Trophoblast cell (in vitro differentiated cells and primary cell): ENCODE data around the gene STKLD1.

ENCODE experiments used
- DNase-seq, 2 donors: peaks; one replicate each; pipeline ENCODE4 v3.0.0-alpha.2; 2016
- H2AFZ ChIP-seq: 2 replicates; pipeline ENCODE4 v1.6.1; 2013; ENCODE audit warnings: low read length, moderate library complexity, mild to moderate bottlenecking; ENCODE audit not compliant: insufficient read depth, poor library complexity
- H2AK5ac ChIP-seq: 2 replicates; pipeline ENCODE4 v1.6.1; 2013; ENCODE audit warnings: mild to moderate bottlenecking, low read length
- H2BK120ac ChIP-seq: 2 replicates; pipeline ENCODE4 v1.6.1; 2013; ENCODE audit warnings: low read length, mild to moderate bottlenecking, moderate library complexity; ENCODE audit not compliant: insufficient read depth, poor library complexity
- H2BK12ac ChIP-seq: 2 replicates; pipeline ENCODE4 v1.6.1; 2013; ENCODE audit warnings: mild to moderate bottlenecking, low read length, moderate library complexity
- H2BK5ac ChIP-seq: 2 replicates; pipeline ENCODE4 v1.6.1; 2013; ENCODE audit warnings: low read length, low read depth, moderate library complexity, mild to moderate bottlenecking; ENCODE audit not compliant: poor library complexity
- H3K14ac ChIP-seq: 2 replicates; pipeline ENCODE4 v1.6.1; 2013; ENCODE audit warnings: mild to moderate bottlenecking, low read length
- H3K18ac ChIP-seq: 2 replicates; pipeline ENCODE4 v1.6.1; 2013; ENCODE audit warnings: mild to moderate bottlenecking, low read length
- H3K23ac ChIP-seq: 2 replicates; pipeline ENCODE4 v1.6.1; 2013; ENCODE audit warnings: low read length
- H3K27ac ChIP-seq: 2 replicates; pipeline ENCODE4 v1.5.1; 2013; ENCODE audit warnings: low read depth, mild to moderate bottlenecking, inconsistent platforms, low read length, moderate library complexity
- H3K27me3 ChIP-seq: 2 replicates; pipeline ENCODE4 v1.6.1; 2013; ENCODE audit warnings: inconsistent platforms, mild to moderate bottlenecking, low read length, moderate library complexity; ENCODE audit not compliant: insufficient read depth
- H3K36me3 ChIP-seq, 2 experiments: 1 replicate in 1 of 2; 2 replicates in 1 of 2; pipeline ENCODE4 v1.6.1; 2013; ENCODE audit warnings: low read length in 2 of 2, mild to moderate bottlenecking in 2 of 2, moderate library complexity in 1 of 2; ENCODE audit not compliant: insufficient read depth in 2 of 2, control insufficient read depth in 1 of 2
- H3K4ac ChIP-seq: 2 replicates; pipeline ENCODE4 v1.6.1; 2013; ENCODE audit warnings: low read depth, mild to moderate bottlenecking, low read length, moderate library complexity
- H3K4me1 ChIP-seq, 2 experiments: 1 replicate in 1 of 2; 2 replicates in 1 of 2; pipeline ENCODE4 v1.6.1; 2013; ENCODE audit warnings: low read length in 2 of 2, mild to moderate bottlenecking in 2 of 2, moderate library complexity in 1 of 2; ENCODE audit not compliant: insufficient read depth in 2 of 2, control insufficient read depth in 1 of 2
- H3K4me2 ChIP-seq: 2 replicates; pipeline ENCODE4 v1.6.1; 2013; ENCODE audit warnings: inconsistent platforms, mild to moderate bottlenecking, low read length, moderate library complexity
- H3K4me3 ChIP-seq: 2 replicates; pipeline ENCODE4 v1.5.1; 2013; ENCODE audit warnings: mild to moderate bottlenecking, low read depth, low read length, inconsistent platforms
- H3K79me1 ChIP-seq: one replicate; pipeline ENCODE4 v1.6.1; 2013; ENCODE audit warnings: low read length
- H3K79me2 ChIP-seq: 2 replicates; pipeline ENCODE4 v1.6.1; 2013; ENCODE audit warnings: low read length, mild to moderate bottlenecking; ENCODE audit not compliant: control insufficient read depth, insufficient read depth, poor library complexity
- H3K9ac ChIP-seq: 2 replicates; pipeline ENCODE4 v1.6.1; 2013; ENCODE audit warnings: mild to moderate bottlenecking, low read length
- H3K9me3 ChIP-seq: 2 replicates; pipeline ENCODE4 v1.6.1; 2013; ENCODE audit warnings: low read depth, mild to moderate bottlenecking, control low read depth, inconsistent platforms, low read length; ENCODE audit not compliant: insufficient read depth
- H4K12ac ChIP-seq: 2 replicates; pipeline ENCODE4 v1.6.1; 2013; ENCODE audit warnings: low read depth, mild to moderate bottlenecking, low read length, moderate library complexity
- H4K8ac ChIP-seq: 2 replicates; pipeline ENCODE4 v1.6.1; 2013; ENCODE audit warnings: low read depth, mild to moderate bottlenecking, low read length, moderate library complexity
- H4K91ac ChIP-seq: one replicate; pipeline ENCODE4 v1.6.1; 2013; ENCODE audit warnings: low read depth, mild to moderate bottlenecking, low read length, moderate library complexity
- WGBS: extraction: QIAGEN DNeasy Blood & Tissue Kit; methylation state at CpG from one replicate; pipeline ENCODE4 v1.1.7; 2013; ENCODE audit warnings: missing lambda C conversion rate; ENCODE audit not compliant: insufficient read length, insufficient coverage; ENCODE audit errors: extremely low coverage; 5-methylcytosine and 5-hydroxymethylcytosine counted together

Gene STKLD1

DNA sequence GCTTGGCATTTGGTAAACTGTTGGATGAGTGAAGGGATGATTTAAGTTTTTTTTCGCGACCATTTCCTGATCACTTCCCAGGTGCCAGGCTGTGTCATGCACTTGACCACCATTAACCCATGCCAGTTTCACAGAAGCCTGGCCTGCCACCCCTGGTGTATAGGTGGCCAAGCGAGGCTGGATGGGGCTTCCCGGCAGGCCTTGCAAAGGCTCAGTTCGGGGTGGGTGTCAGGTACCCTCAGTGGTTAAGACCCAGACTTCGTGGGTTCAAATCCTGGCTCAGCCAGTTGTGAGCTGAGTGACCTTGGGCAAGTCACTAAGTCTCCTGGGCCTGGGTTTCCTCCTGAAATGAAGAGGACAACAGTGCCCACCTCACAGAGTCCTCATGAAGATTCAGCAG lies 30.6 kb upstream of the STKLD1 start:
- no peak overlapping the region for H3K27ac ChIP-seq
- H2AK5ac ChIP-seq, result no peak overlapping the region
- no peak overlapping the region for H3K18ac ChIP-seq
- H3K36me3 ChIP-seq, result peaks cover 72 to 75% of the 10 kb centered on the region in 2 experiments
- H3K4me1 ChIP-seq, result peaks cover 4 to 10% of the 10 kb centered on the region in 2 experiments
- H4K8ac ChIP-seq, result no peak overlapping the region
- no peak overlapping the region for H2BK120ac ChIP-seq
- H2AFZ ChIP-seq, result no peak overlapping the region
- H4K91ac ChIP-seq, result no peak overlapping the region
- H2BK12ac ChIP-seq, result no peak overlapping the region
- DNase-seq, result no peak
- peaks cover 1% of the 10 kb centered on the region for H3K9me3 ChIP-seq
- H3K9ac ChIP-seq, result no peak overlapping the region
- no peak overlapping the region for H3K23ac ChIP-seq
- no peak overlapping the region for H3K4me3 ChIP-seq
- no peak overlapping the region for H4K12ac ChIP-seq
- no CpG with 5 or more reads among the region's 6 CpGs for WGBS
- H3K14ac ChIP-seq, result no peak overlapping the region
- peaks cover 13% of the 10 kb centered on the region for H3K79me2 ChIP-seq
- H3K27me3 ChIP-seq, result no peaks in the 10 kb centered on the region
- no peak overlapping the region for H3K4ac ChIP-seq
- peaks cover 12% of the 10 kb centered on the region for H3K79me1 ChIP-seq
- H2BK5ac ChIP-seq, result no peak overlapping the region
- H3K4me2 ChIP-seq, result no peak overlapping the region

DNA sequence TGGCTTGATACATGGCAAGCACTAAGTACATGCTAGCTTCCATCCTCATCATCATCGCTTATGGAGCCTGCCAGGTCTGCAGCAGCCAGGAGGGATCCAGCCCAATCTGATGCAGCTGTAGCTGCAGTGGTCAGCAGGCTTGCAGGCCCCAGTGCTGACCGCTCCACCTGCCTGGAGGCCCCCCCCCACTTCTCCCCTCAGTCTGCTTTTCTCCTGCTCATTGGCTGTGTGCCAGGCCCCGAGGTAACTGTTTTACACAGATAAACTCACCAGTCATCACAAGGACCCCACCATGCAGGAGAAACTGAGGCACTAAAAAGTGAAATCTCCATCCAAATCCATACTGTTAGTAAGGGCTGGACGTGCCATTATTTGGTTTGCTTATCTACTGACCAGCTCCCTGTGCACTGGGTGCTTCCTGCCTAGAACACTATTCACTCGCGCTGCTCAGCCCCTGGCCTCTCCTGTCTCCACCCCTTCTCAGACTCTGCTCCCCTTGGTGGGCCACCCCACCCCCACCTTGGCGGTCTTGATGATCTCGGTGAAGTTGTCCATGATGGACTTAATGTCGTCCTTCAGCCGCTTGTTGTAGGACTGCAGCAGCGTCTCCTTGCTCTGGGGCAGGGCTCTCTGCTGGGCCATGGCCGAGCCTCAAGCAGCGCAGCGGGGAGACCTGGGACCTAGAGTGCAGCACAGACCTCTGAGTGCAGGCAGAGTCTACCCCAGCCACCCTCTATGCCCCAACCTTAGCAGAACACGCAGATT lies 30.0 kb upstream of the STKLD1 start:
- Histone ChIP-seq H4K8ac (no peak overlapping the region), H2AFZ (no peak overlapping the region), H3K27ac (no peak overlapping the region), H3K9ac (no peak overlapping the region), H3K14ac (no peak overlapping the region), H2BK12ac (no peak overlapping the region), H3K36me3 (peaks cover 68 to 75% of the 10 kb centered on the region in 2 experiments), H3K27me3 (no peaks in the 10 kb centered on the region), H3K4me1 (peaks cover 4 to 10% of the 10 kb centered on the region in 2 experiments), H3K23ac (no peak overlapping the region), H3K4me2 (peak overlapping the region; percentile 79), H2BK120ac (no peak overlapping the region), H4K91ac (no peak overlapping the region), H3K4ac (no peak overlapping the region), H2AK5ac (no peak overlapping the region), H3K4me3 (no peak overlapping the region), H2BK5ac (no peak overlapping the region), H3K9me3 (peaks cover 1% of the 10 kb centered on the region), H3K79me2 (peaks cover 13% of the 10 kb centered on the region), H4K12ac (no peak overlapping the region), H3K18ac (peak overlapping the region; percentile 20), H3K79me1 (peaks cover 12% of the 10 kb centered on the region)
- DNase-seq, result no peak
- no CpG with 5 or more reads among the region's 15 CpGs for WGBS

DNA sequence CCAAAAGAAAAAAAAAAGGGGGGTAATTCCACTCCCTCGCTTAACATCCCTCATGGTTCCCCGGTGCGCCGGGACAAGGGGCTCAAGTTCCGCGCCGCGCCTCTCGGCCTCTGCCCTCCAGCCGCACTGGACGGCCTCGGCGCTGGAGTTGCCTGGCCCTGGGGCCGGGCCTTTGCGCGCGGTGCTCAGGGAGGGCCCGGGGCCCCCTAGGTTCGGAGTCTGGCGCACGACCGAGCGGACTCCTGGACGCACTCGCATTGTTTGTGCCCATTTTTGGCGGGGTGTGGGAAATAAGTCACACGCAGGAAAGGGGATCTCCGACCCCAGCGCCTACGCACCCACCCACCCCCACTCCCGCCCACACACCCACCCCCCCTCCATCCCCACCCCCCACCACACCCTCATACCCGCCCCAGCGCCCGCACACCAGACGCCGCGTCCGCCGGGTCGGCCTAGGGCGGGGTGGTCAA lies 28.6 kb upstream of the STKLD1 start:
- DNase-seq, result peak in 1 of 2 donors; percentile 51
- Histone ChIP-seq H3K4me2 (peak overlapping the region; percentile 79), H2AFZ (peak overlapping the region; percentile 86), H4K12ac (peak overlapping the region; percentile 60), H3K9me3 (peaks cover 1% of the 10 kb centered on the region), H3K79me2 (peaks cover 13% of the 10 kb centered on the region), H2BK5ac (peak overlapping the region; percentile 60), H3K14ac (peak overlapping the region; percentile 89), H2AK5ac (peak overlapping the region; percentile 22), H3K27me3 (no peaks in the 10 kb centered on the region), H3K4me3 (peak overlapping the region; percentile 99), H3K4ac (peak overlapping the region; percentile 77), H3K79me1 (peaks cover 12% of the 10 kb centered on the region), H3K27ac (peak overlapping the region; percentile 94), H2BK12ac (no peak overlapping the region), H3K23ac (no peak overlapping the region), H3K9ac (peak overlapping the region; percentile 83), H4K91ac (peak overlapping the region; percentile 76), H4K8ac (peak overlapping the region; percentile 91), H3K4me1 (peaks cover 4 to 10% of the 10 kb centered on the region in 2 experiments), H2BK120ac (peak overlapping the region; percentile 81), H3K18ac (peak overlapping the region; percentile 71), H3K36me3 (peaks cover 65 to 74% of the 10 kb centered on the region in 2 experiments)
- no CpG with 5 or more reads among the region's 41 CpGs for WGBS

DNA sequence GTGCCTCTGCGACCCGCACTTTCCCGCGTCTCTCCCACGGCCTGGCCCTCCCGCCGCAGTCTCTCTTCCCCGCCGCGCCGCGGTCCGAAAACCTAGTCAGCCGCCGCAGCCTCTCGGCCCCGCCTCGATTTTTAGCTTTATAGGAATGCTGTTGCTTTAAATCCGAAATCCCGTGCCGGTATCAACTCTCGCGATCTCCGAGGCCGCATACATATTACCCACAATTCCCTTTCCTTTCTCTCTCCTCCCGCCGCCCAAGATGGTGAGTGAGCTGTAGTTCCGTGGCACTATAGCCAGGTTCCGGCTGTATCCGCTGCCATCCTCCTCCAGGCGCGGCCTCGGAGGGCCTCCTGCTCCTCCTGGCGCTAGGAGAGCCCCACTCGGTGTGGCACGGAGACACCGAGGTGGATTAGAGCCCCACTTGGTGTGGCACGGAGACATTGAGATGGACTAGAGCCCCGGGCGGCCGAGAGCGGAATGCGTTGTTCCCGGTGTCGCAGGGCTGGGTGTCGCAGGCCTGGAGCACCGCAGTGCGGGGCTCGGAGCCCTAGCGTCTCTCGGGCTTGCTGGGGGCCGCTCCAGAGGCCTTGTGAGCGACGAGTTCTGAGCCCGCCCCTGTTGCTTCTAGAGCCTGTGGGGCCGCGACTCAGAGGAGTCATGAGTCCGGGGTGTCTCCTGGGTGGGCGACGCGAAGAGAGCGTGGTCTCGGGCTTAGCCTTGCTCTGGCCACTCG lies 28.0 kb upstream of the STKLD1 start, which contains the start of the genes MED22 and RPL7A:
MED22 (minus strand) TSS at position 147 of the 733 bp plus-strand sequence. CDS start 1,469 bp downstream, outside the sequence.
RPL7A (plus strand) TSS at position 234 of the 733 bp plus-strand sequence; CDS start at position 260, 26 bp downstream.
- Histone ChIP-seq H3K4ac (peak within 1 kb of the TSS; percentile 100), H3K4me2 (peak within 1 kb of the TSS; percentile 79), H4K12ac (peak within 1 kb of the TSS; percentile 99), H2BK5ac (peak within 1 kb of the TSS; percentile 100), H3K4me1 (peaks cover 4 to 10% of the 10 kb centered on the region in 2 experiments), H3K79me1 (peaks cover 12% of the 10 kb centered on the region), H3K79me2 (peaks cover 13% of the 10 kb centered on the region), H3K9me3 (peaks cover 1% of the 10 kb centered on the region), H3K18ac (peak within 1 kb of the TSS; percentile 100), H4K91ac (peak within 1 kb of the TSS; percentile 97), H3K14ac (peak within 1 kb of the TSS; percentile 99), H3K23ac (no peak within 1 kb of the TSS), H2AK5ac (peak within 1 kb of the TSS; percentile 99), H3K27ac (peak within 1 kb of the TSS; percentile 94), H2BK12ac (no peak within 1 kb of the TSS), H3K9ac (peak within 1 kb of the TSS; percentile 100), H3K4me3 (peak within 1 kb of the TSS; percentile 99), H4K8ac (peak within 1 kb of the TSS; percentile 97), H3K36me3 (peaks cover 64 to 73% of the 10 kb centered on the region in 2 experiments), H3K27me3 (no peaks in the 10 kb centered on the region), H2AFZ (peak within 1 kb of the TSS; percentile 86), H2BK120ac (peak within 1 kb of the TSS; percentile 85)
- WGBS, result no CpG with 5 or more reads among the region's 64 CpGs
- peak; percentile 96 to 98 for DNase-seq
